Testis (tissue), 2 donors: ENCODE results near the gene DALRD3.

Source experiments
- POLR2A ChIP-seq: fragments of 450-650 bp; IDR thresholded peaks from one replicate; pipeline ENCODE4 v1.6.1; 2017; ENCODE audit warnings: antibody characterized with exemption, mild to moderate bottlenecking, moderate library complexity
- TF ChIP-seq, protein P1 (sequence below), 3 experiments: fragments of 450-650 bp in 2 of 3; fragments of 200-600 bp in 1 of 3; sonication (generic) in 1 of 3; IDR thresholded peaks; one replicate each; pipeline ENCODE4 v1.5.1; 2016 to 2019; ENCODE audit warnings: antibody characterized with exemption in 3 of 3, mild to moderate bottlenecking in 2 of 3, moderate library complexity in 1 of 3

DNA sequence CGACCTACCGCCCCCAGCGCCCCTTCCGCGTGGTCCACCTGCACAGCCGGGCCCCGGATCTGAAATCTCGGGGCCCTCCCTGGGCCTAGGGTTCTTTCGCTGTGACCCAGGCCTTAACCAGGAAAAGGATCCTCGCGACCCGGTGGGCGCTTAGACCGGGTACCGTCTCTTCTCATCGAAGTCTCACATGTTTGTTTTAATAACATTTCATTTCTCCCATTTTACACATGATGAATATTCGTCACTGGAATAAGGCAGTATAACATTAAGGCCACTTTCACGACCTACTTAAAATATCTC lies 277 bp upstream of the DALRD3 start:
- TF ChIP-seq, protein P1, sequence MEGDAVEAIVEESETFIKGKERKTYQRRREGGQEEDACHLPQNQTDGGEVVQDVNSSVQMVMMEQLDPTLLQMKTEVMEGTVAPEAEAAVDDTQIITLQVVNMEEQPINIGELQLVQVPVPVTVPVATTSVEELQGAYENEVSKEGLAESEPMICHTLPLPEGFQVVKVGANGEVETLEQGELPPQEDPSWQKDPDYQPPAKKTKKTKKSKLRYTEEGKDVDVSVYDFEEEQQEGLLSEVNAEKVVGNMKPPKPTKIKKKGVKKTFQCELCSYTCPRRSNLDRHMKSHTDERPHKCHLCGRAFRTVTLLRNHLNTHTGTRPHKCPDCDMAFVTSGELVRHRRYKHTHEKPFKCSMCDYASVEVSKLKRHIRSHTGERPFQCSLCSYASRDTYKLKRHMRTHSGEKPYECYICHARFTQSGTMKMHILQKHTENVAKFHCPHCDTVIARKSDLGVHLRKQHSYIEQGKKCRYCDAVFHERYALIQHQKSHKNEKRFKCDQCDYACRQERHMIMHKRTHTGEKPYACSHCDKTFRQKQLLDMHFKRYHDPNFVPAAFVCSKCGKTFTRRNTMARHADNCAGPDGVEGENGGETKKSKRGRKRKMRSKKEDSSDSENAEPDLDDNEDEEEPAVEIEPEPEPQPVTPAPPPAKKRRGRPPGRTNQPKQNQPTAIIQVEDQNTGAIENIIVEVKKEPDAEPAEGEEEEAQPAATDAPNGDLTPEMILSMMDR (IDR thresholded peaks at IDR 0.05), result no peak
- TF ChIP-seq POLR2A, result no peak
